Heart left ventricle (tissue), 16 donors: ENCODE data around the gene BHLHA15. TPM values are rescaled to one million over a fixed set of nuclear protein-coding genes. Genes with fewer than 3 reads are reported as not detected.

Experiments
- ATAC-seq, 4 donors: fragments of 200-7000 bp; cut with Tn5 transposase; one replicate each; pipeline ENCODE4 v1.9.1; 2020 to 2022; ENCODE audit warnings: moderate library complexity in 4 of 4, mild to moderate bottlenecking in 3 of 4, moderate number of reproducible peaks in 1 of 4
- DNase-seq, 5 donors: peaks; one replicate each; pipeline ENCODE4 v3.0.0-alpha.2; 2020
- H3K27ac ChIP-seq, 12 donors: fragments of 200-600 bp; sonication (generic) in 4 of 12; one replicate each; pipeline versions ENCODE4 v1.5.0 to v1.8.0; 2016 to 2022; ENCODE audit warnings: mild to moderate bottlenecking in 2 of 12
- H3K27me3 ChIP-seq, 9 donors: fragments of 200-600 bp; sonication (generic) in 2 of 9; one replicate each; pipeline versions ENCODE4 v1.5.1 to v1.8.0; 2016 to 2022; ENCODE audit warnings: mild to moderate bottlenecking in 3 of 9
- H3K36me3 ChIP-seq, 9 donors: fragments of 200-600 bp; sonication (generic) in 2 of 9; one replicate each; pipeline versions ENCODE4 v1.5.0 to v1.8.0; 2018 to 2022; ENCODE audit warnings: mild to moderate bottlenecking in 2 of 9
- H3K4me1 ChIP-seq, 12 donors: fragments of 200-600 bp; sonication (generic) in 4 of 12; one replicate each; pipeline versions ENCODE4 v1.5.0 to v1.8.0; 2016 to 2022; ENCODE audit warnings: mild to moderate bottlenecking in 3 of 12
- H3K4me3 ChIP-seq, 12 donors: fragments of 200-600 bp; sonication (generic) in 4 of 12; one replicate each; pipeline versions ENCODE4 v1.5.0 to v1.8.0; 2017 to 2022; ENCODE audit warnings: mild to moderate bottlenecking in 9 of 12, moderate library complexity in 4 of 12
- H3K9me3 ChIP-seq, 12 donors: fragments of 200-600 bp; sonication (generic) in 4 of 12; one replicate each; pipeline versions ENCODE4 v1.5.0 to v1.8.0; 2016 to 2022; ENCODE audit warnings: mild to moderate bottlenecking in 1 of 12
- POLR2A ChIP-seq, 2 donors: fragments of 450-650 bp; IDR thresholded peaks; one replicate each; pipeline ENCODE4 v1.6.1; 2017; ENCODE audit warnings: antibody characterized with exemption in 2 of 2, mild to moderate bottlenecking in 2 of 2, moderate library complexity in 2 of 2
- WGBS, 4 donors: extraction: QIAGEN DNeasy Blood & Tissue Kit in 2 of 4; methylation state at CpG; one replicate each; pipeline versions ENCODE4 v1.1.5 to v1.1.7; 2013 to 2018; 5-methylcytosine and 5-hydroxymethylcytosine counted together
- intact Hi-C, 10 donors: fragments of 100-400 bp; cut with DNase I; formaldehyde crosslinking; loops; one replicate each; pipeline versions ENCODE4 v1.11.1 to v1.14.2; 2022
- polyA plus RNA-seq, 2 donors: library from polyadenylated mRNA; stranded (reverse); fragments of 200-250 nt; gene quantifications; one replicate each; pipeline ENCODE4 v1.2.3, GENCODE V29; 2013
- total RNA-seq, 9 donors: library from RNA; depleted of rRNA in 2 of 9; stranded (reverse); fragments of >200 nt in 2 of 9; fragmentation: NEBNext Ultra II Directional in 3 of 9; extraction: Animal tissue kit (Norgen Biotek cat#: 25700) in 3 of 9; gene quantifications; one replicate each; pipeline versions ENCODE4 v1.1.0 to v1.2.4, GENCODE V29; 2016 to 2023
- TF ChIP-seq, protein P1 (sequence below), 12 donors: fragments of 200-600 bp; sonication (generic) in 4 of 12; IDR thresholded peaks; one replicate each; pipeline versions ENCODE4 v1.5.0 to v1.8.0; 2018 to 2022; ENCODE audit warnings: antibody characterized with exemption in 12 of 12, mild to moderate bottlenecking in 5 of 12
- donor health status: ischemic (EF 13 %, LVEDD 7.1; RV severe dilation, severe dysfunction).
- donor health status: healthy with polysubstance abuse.
- donor health status: DM: no; HTN: yes; CAD: no.
- donor health status: DM: no; HTN: no; CAD: no.
- donor health status: ischemic (EF 25% LVEDD 6.9; RV normal size, moderate dysfunction).
- donor health status: ischemic (EF 25% LVEDD 5.7; RV mildly dilated, moderate dysfunction).
- donor health status: healthy.
- donor health status: DM: yes; HTN: yes; CAD: no.
- donor health status: ischemic (EF 35%, LVEDD 5.7; RV mildly dilated, moderate dysfunction).
- donor health status: nonischemic (EF 11% LVEDD 7.7; RV severe dilation, severe dysfunction).
- donor health status: DM: yes; HTN: yes; CAD: no.
- donor health status: PGD.
- donor health status: ischemic (EF 29% LVEDD 5.4; RV normal size, mild dysfunction).
- donor health status: nonischemic (EF 23%, LVEDD 6.1; RV moderate dilation, normal function).

BHLHA15 gene
- total and polyA plus RNA-seq, 11 donors, result 0.26 to 1.3 (median 0.61) TPM; not detected in 8

DNA sequence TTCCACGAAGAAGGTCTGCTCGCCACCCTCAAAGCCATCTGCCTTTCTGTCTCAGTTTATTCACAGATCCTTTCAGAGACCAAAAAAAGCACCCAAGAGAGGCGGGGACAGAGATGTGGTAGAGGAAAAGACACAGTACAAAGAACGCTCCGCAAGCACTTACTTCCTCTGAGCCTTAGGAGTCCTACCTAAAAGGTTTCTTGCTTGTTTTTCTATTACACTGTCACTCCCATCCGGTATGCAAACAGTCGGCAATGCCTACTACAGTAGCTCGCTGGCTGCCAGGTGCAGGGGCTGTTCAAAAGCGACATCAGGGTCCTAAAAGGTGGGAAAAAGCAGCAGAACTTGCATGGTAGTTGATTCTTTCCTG, 40.0 kb downstream of the BHLHA15 start:
- H3K4me1 ChIP-seq, result peaks cover 0 to 65% (median 36%) of the 10 kb centered on the region in 12 donors

DNA sequence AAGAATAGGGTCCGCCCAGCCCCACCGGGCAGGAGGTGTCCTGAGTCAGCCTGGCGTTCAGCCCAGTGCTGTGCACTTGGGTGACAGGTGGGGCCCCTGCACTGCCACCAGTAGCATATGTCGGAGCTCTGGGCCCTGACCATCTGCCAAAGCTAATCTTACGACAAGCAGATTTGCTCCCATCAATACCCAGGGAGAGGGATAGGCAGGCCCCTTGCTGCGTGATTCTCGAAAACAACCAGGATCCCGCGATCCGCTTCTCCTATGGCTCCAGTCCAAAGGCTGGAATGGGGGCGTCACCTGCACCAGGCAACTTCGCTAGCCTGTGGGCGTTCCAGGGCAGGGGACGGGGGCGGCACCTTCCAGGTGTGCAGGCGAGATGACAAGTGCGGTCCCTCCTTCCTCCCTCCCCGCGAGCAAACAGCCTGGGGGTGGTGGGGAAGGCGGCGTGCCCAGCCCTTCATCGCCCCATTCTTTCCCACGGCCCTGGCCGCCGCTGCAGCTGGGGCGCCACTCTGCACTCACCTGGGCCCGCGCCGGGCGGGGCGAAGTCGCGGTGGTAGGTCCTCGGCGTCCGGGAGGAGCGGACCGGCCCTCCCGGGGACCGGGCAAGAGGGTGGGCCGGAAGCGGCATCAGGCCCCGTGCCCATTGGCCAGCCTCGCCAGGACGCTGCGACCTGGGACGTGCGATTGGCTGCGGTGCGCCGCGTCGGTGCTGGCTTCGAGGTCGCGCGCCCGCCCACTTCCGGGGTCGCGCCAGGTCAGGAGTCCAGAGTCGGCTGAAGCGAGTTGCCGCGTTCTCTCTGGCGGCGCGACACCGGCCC, 40.6 kb downstream of the BHLHA15 start, which contains the start of gene TECPR1:
Gene TECPR1 (minus strand): TSS at position 632 of the 824 bp plus-strand sequence. CDS start 6,086 bp downstream, outside the sequence.
- Histone ChIP-seq H3K4me1 (peaks cover 0 to 61% (median 35%) of the 10 kb centered on the region in 12 donors), H3K27me3 (no peaks in the 10 kb centered on the region), H3K9me3 (no peaks in the 10 kb centered on the region), H3K4me3 (peak within 1 kb of the TSS; percentile 71 to 99 (median 90)), H3K27ac (peak within 1 kb of the TSS; percentile 39 to 91 (median 88)), H3K36me3 (peaks cover 0 to 18% (median 3%) of the 10 kb centered on the region in 9 donors)
- intact Hi-C loops, result loop anchor here in 1 of 10 donors (2.0 kb wide), 1 partner anchor 31 kb away; no protein-coding TSS in a partner anchor
- peak; percentile 98 to 100 (median 99) for ATAC-seq
- TF ChIP-seq, protein P1, sequence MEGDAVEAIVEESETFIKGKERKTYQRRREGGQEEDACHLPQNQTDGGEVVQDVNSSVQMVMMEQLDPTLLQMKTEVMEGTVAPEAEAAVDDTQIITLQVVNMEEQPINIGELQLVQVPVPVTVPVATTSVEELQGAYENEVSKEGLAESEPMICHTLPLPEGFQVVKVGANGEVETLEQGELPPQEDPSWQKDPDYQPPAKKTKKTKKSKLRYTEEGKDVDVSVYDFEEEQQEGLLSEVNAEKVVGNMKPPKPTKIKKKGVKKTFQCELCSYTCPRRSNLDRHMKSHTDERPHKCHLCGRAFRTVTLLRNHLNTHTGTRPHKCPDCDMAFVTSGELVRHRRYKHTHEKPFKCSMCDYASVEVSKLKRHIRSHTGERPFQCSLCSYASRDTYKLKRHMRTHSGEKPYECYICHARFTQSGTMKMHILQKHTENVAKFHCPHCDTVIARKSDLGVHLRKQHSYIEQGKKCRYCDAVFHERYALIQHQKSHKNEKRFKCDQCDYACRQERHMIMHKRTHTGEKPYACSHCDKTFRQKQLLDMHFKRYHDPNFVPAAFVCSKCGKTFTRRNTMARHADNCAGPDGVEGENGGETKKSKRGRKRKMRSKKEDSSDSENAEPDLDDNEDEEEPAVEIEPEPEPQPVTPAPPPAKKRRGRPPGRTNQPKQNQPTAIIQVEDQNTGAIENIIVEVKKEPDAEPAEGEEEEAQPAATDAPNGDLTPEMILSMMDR (IDR thresholded peaks at IDR 0.05), result no peak
- peak in 1 of 2 donors; percentile 53 for TF ChIP-seq POLR2A (IDR thresholded peaks at IDR 0.05)
- peak; percentile 96 to 97 (median 97) for DNase-seq
- 0 to 1% (median 0%) methylated on average over 10 to 69 of the region's 69 CpGs for WGBS, 4 donors

More for the DNA sequence above, 40.0 kb downstream of the BHLHA15 start:
- DNase-seq (no peak), ATAC-seq (peak in 1 of 4 donors; percentile 11)
- no peaks in the 10 kb centered on the region for H3K9me3 ChIP-seq
- intact Hi-C loops, result loop anchor here in 1 of 10 donors (2.0 kb wide), 1 partner anchor 32 kb away; no protein-coding TSS in a partner anchor
- TF ChIP-seq, protein P1 (IDR thresholded peaks at IDR 0.05), result no peak
- no peak for TF ChIP-seq POLR2A (IDR thresholded peaks at IDR 0.05)
- H3K36me3 ChIP-seq, result peaks cover 0 to 12% (median 0%) of the 10 kb centered on the region in 9 donors
- H3K27ac ChIP-seq, result peak overlapping the region in 11 of 12 donors; percentile 83 to 91 (median 88)
- no peaks in the 10 kb centered on the region for H3K27me3 ChIP-seq
- WGBS, 4 donors, result 25 to 33% (median 32%) methylated on average over 9 of the region's 9 CpGs
- peak overlapping the region; percentile 71 to 99 (median 90) for H3K4me3 ChIP-seq

DNA sequence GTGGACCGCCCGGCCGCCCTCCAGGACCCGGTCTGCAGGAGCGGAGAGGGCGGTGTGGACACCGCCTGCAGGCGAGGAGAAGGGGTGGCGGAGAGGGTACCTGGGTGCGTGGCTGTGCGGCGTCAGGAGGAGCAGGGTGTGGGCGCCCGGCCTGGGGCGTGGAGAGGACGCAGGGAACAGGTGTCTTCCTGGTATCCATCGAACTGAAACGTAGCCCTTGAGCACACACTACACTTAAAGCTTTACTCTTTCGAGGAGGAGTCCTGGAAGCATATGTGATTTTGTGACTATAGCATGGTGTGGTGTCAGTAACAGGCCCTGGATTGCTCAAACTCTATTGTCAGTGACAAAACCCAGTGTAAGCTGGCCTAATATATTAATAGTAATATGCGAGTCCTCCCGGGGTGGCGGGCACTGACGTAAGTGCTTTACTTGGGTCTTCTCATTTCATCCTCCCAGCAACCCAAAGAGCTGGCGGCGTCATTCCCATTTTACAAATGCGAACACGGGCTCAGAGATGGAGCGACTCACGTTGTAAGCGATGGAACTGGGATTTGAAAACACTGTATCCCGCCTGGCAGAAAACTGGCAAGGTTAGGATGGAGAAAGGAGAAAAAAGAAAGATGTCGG, 41.3 kb downstream of the BHLHA15 start:
- Histone ChIP-seq H3K4me3 (peak overlapping the region; percentile 71 to 99 (median 90)), H3K9me3 (no peaks in the 10 kb centered on the region), H3K27me3 (no peaks in the 10 kb centered on the region), H3K27ac (peak overlapping the region; percentile 39 to 91 (median 88)), H3K4me1 (peaks cover 0 to 61% (median 35%) of the 10 kb centered on the region in 12 donors), H3K36me3 (peaks cover 0 to 19% (median 7%) of the 10 kb centered on the region in 9 donors)
- TF ChIP-seq, protein P1 (IDR thresholded peaks at IDR 0.05), result no peak
- no peak for TF ChIP-seq POLR2A (IDR thresholded peaks at IDR 0.05)
- DNase-seq, result no peak
- intact Hi-C loops, result no loop called here
- peak in 1 of 4 donors; percentile 37 for ATAC-seq
- WGBS, 4 donors, result 20 to 39% (median 27%) methylated on average over 18 to 32 of the region's 32 CpGs

DNA sequence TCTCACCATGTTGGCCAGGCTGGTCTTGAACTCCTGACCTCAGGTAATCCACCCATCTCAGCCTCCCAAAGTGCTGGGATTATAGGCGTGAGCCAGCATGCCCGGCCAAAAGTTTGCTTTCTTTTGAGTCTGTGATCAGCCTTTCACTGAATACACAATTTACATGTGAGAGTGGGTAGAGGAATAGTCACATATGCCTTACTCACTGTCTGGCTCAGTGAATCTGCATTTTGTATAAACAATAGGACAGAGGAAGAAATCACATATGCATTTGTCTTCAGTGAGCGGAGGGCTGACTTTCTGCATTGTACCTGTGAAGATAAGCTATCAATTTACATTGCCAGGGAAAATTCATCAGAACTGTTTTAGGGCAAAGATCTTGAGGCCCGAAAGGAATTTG, 43.3 kb downstream of the BHLHA15 start:
- intact Hi-C loops, result no loop called here
- TF ChIP-seq, protein P1 (IDR thresholded peaks at IDR 0.05), result no peak
- no peak for TF ChIP-seq POLR2A (IDR thresholded peaks at IDR 0.05)

More for the DNA sequence above, 43.3 kb downstream of the BHLHA15 start:
- Histone ChIP-seq H3K4me1 (peaks cover 0 to 44% (median 29%) of the 10 kb centered on the region in 12 donors), H3K27ac (no peak overlapping the region), H3K4me3 (no peak overlapping the region), H3K27me3 (no peaks in the 10 kb centered on the region), H3K9me3 (no peaks in the 10 kb centered on the region), H3K36me3 (peaks cover 0 to 16% (median 8%) of the 10 kb centered on the region in 9 donors)
- no peak for DNase-seq
- ATAC-seq, result no peak
- WGBS, 4 donors, result 87 to 95% (median 91%) methylated on average over 4 of the region's 4 CpGs
